Melanocyte of skin (primary cell): Measurements from ENCODE around the gene EGLN2. TPM values are rescaled to one million over a fixed set of nuclear protein-coding genes. Genes with fewer than 3 reads are reported as not detected.

Source experiments
- total RNA-seq, 2 donors: library from RNA; depleted of rRNA; stranded (reverse); fragments of >200 nt; gene quantifications; 2 replicates each; pipeline ENCODE4 v1.2.3, GENCODE V29; 2012

EGLN2 gene
- total RNA-seq = 10 to 100 TPM; 80.2 to 85.9 TPM

GRCh38 chr19:40798683-40799557 is at the start of gene EGLN2:
EGLN2 (plus strand) TSS chr19:40799191; CDS start chr19:40800573, 1,382 bp downstream.

GRCh38 chr19:40750058-40750873 is 48.7 kb upstream of the EGLN2 start, which contains the start of gene ACTMAP:
ACTMAP (minus strand) TSS chr19:40750477; CDS start chr19:40749803, 674 bp downstream.

GRCh38 chr19:40750874-40751537 is 48.0 kb upstream of the EGLN2 start, which contains the start of gene SNRPA:
SNRPA (plus strand) TSS chr19:40751203; CDS start chr19:40751409, 206 bp downstream.

GRCh38 chr19:40774916-40775631 is 23.9 kb upstream of the EGLN2 start, which contains the start of gene MIA:
MIA (plus strand) TSS chr19:40775521; CDS start chr19:40775543, 22 bp downstream.

GRCh38 chr19:40777937-40778705 is 20.9 kb upstream of the EGLN2 start, which contains the start of gene RAB4B:
RAB4B (plus strand) TSS chr19:40778247; CDS start chr19:40778376, 129 bp downstream.

GRCh38 chr19:40850277-40850676 is 51.3 kb downstream of the EGLN2 start, which contains the start of gene CYP2A6:
CYP2A6 (minus strand) TSS chr19:40850447; CDS start chr19:40850426, 21 bp downstream.

Other genes with a start within 250 kb of the EGLN2 start
- 10 to 100 TPM; 20.0 to 30.6 TPM for gene SHKBP1, start 222.3 kb upstream of the EGLN2 start, total RNA-seq
- gene LTBP4, start 197.8 kb upstream of the EGLN2 start, total RNA-seq = 10 to 100 TPM; 15.5 to 17.3 TPM
- gene NUMBL, start 108.5 kb upstream of the EGLN2 start, total RNA-seq = 10 to 100 TPM in 1 of 2 donors, 1 to 10 TPM in 1; 9.0 to 17.6 TPM
- 10 to 100 TPM; 55.4 to 57.9 TPM for gene COQ8B, start 82.3 kb upstream of the EGLN2 start, total RNA-seq
- gene ITPKC, start 82.1 kb upstream of the EGLN2 start, total RNA-seq = 10 to 100 TPM in 1 of 2 donors, 1 to 10 TPM in 1; 9.3 to 15.8 TPM
- gene ACTMAP, start 48.7 kb upstream of the EGLN2 start, total RNA-seq = 1 to 10 TPM; 1.0 to 1.7 TPM
- 10 to 100 TPM; 23.1 to 51.3 TPM for gene SNRPA, start 48.0 kb upstream of the EGLN2 start, total RNA-seq
- gene MIA, start 23.7 kb upstream of the EGLN2 start, total RNA-seq = 10 to 100 TPM in 1 of 2 donors, 1 to 10 TPM in 1; 7.3 to 15.5 TPM
- 10 to 100 TPM; 15.5 to 24.3 TPM for gene RAB4B, start 20.9 kb upstream of the EGLN2 start, total RNA-seq
- not detected for gene CYP2A6, start 51.3 kb downstream of the EGLN2 start, total RNA-seq
- not detected for gene CYP2A7, start 83.0 kb downstream of the EGLN2 start, total RNA-seq
- gene CYP2B6, start 192.1 kb downstream of the EGLN2 start, total RNA-seq = not detected